Measurements from ENCODE around the gene CYP27C1.
"Not testable (repeated sequence)": the region's sequence is repeated elsewhere in the genome, so short reads cannot be mapped to it uniquely, and the experiment has no call there.

CYP27C1 gene

GRCh38 chr2:127170452-127171197 is 49.5 kb downstream of the CYP27C1 start:
- DNase-seq (ENCODE audit: low spot score): no peak

- no peak for DNase-seq (ENCODE audit: low spot score)
Observed at GRCh38 chr2:127170021-127170420, 50.1 kb downstream of the CYP27C1 start.

- no peak for DNase-seq (ENCODE audit: low spot score)
Observed at GRCh38 chr2:127169066-127169660, 50.9 kb downstream of the CYP27C1 start.

GRCh38 chr2:127166231-127166860 is 53.8 kb downstream of the CYP27C1 start:
- no peak for DNase-seq (ENCODE audit: low spot score)

- DNase-seq (ENCODE audit: low spot score): no peak
Observed at GRCh38 chr2:127165539-127165935, 54.6 kb downstream of the CYP27C1 start.

GRCh38 chr2:127164761-127165538 is 55.1 kb downstream of the CYP27C1 start:
- no peak for DNase-seq (ENCODE audit: low spot score)

GRCh38 chr2:127163921-127164320 is 56.2 kb downstream of the CYP27C1 start:
- no peak for DNase-seq (ENCODE audit: low spot score)

GRCh38 chr2:127163090-127163406 is 57.1 kb downstream of the CYP27C1 start:
- not testable (repeated sequence) for DNase-seq (ENCODE audit: low spot score)

GRCh38 chr2:127162261-127163089 is 57.6 kb downstream of the CYP27C1 start:
- DNase-seq (ENCODE audit: low spot score): no peak

GRCh38 chr2:127161176-127162136 is 58.6 kb downstream of the CYP27C1 start:
- DNase-seq (ENCODE audit: low spot score): no peak

GRCh38 chr2:127160676-127161075 is 59.4 kb downstream of the CYP27C1 start:
- DNase-seq (ENCODE audit: low spot score): no peak

GRCh38 chr2:127159543-127159942 is 60.6 kb downstream of the CYP27C1 start:
- DNase-seq (ENCODE audit: low spot score): no peak

- peak; percentile 72 for DNase-seq (ENCODE audit: low spot score)
Observed at GRCh38 chr2:127158614-127159290, 61.3 kb downstream of the CYP27C1 start.

GRCh38 chr2:127157651-127158485 is 62.2 kb downstream of the CYP27C1 start:
- DNase-seq (ENCODE audit: low spot score): peak; percentile 24

GRCh38 chr2:127157114-127157513 is 63.0 kb downstream of the CYP27C1 start:
- DNase-seq (ENCODE audit: low spot score): no peak

- DNase-seq (ENCODE audit: low spot score): no peak
Observed at GRCh38 chr2:127155947-127156346, 64.2 kb downstream of the CYP27C1 start.

- DNase-seq (ENCODE audit: low spot score): no peak
Observed at GRCh38 chr2:127155028-127155581, 65.0 kb downstream of the CYP27C1 start.

- no peak for DNase-seq (ENCODE audit: low spot score)
Observed at GRCh38 chr2:127154396-127154795, 65.7 kb downstream of the CYP27C1 start.

- no peak for DNase-seq (ENCODE audit: low spot score)
Observed at GRCh38 chr2:127153691-127154158, 66.4 kb downstream of the CYP27C1 start.

Data from germinal center (tissue), 1 donor.